ENCODE data around the gene PSMC5. TPM values are rescaled to one million over a fixed set of nuclear protein-coding genes. Genes with fewer than 3 reads are reported as not detected.

The PSMC5 gene
- total and polyA plus RNA-seq, 2 donors (not counting 3 experiments of a cell fraction or from before 2014, with no cell fraction given), result 179 to 236 TPM

DNA sequence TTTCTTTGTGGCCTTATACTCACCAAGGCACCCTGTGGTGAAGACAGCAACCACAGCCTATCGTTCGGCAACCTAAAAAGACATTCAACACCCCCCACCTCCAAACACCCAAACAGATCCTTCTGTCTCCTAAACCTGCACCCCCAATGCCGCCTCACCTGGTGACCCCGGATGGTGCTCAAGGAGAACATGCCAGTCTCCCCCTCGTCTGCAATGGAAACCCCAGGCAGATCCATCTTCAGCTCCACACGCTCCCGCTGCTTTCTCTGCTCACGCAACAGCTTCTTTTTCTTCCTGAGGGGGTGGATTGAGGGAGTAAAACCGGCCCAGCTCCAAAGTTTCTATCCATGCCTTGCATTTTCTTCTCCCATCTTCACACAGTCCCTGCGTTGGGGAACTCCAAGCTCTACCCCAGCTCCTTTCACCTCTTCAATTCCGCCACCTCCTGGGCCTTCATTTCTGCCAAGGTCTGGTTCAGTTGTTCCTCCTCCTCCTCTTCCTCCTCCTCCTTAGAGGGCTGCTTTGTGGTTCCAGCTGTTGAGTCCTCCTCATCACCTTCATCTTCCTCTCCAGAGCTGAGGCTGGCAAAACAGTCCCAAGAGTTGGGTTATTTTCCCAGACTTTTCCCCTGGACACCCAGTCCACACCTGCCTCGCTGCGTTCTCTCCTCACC is 3.4 kb upstream of the PSMC5 start:
- Histone ChIP-seq H3K27ac (ENCODE audit: insufficient read depth, low read depth, low read length) (no peak overlapping the region), H3K27me3 (ENCODE audit: control insufficient read depth in 2 of 2, insufficient read depth in 2 of 2, low read length in 2 of 2) (no peaks in the 10 kb centered on the region), H3K4me3 (replicated peaks in 1 of 3; ENCODE audit: insufficient read depth in 1 of 3, low read depth in 1 of 3, low read length in 3 of 3) (no peak overlapping the region), H3K4me2 (ENCODE audit: insufficient read depth, low read length) (no peak overlapping the region), H3K9ac (replicated peaks; ENCODE audit: extremely low read depth, insufficient read depth, low read length) (no peak overlapping the region), H3K4me1 (ENCODE audit: control insufficient read depth, extremely low read depth, insufficient read depth, low read length) (peaks cover 19% of the 10 kb centered on the region), H3K36me3 (ENCODE audit: control insufficient read depth in 2 of 2, extremely low read depth in 1 of 2, insufficient read depth in 2 of 2, low read length in 2 of 2) (peaks cover 44 to 50% of the 10 kb centered on the region in 2 experiments), H3K79me2 (ENCODE audit: control insufficient read depth, insufficient read depth, low read length) (peaks cover 35% of the 10 kb centered on the region), H3K9me1 (replicated peaks; ENCODE audit: control insufficient read depth, extremely low read depth, insufficient read depth, low read length) (no peaks in the 10 kb centered on the region), H2AFZ (ENCODE audit: low read depth, low read length) (no peak overlapping the region), H3K9me3 (replicated peaks; ENCODE audit: control insufficient read depth, insufficient read depth, low read length) (no peaks in the 10 kb centered on the region), H4K20me1 (replicated peaks; ENCODE audit: control insufficient read depth, extremely low read depth, insufficient read depth, low read length) (no peaks in the 10 kb centered on the region)
- ChIA-PET CTCF (interaction anchor here (0.9 kb wide), 1 partner anchor 11 kb away, joined by 3 read pairs; no protein-coding TSS in a partner anchor), POLR2A (no interaction called here)
- DNase-seq (ENCODE audit: low read depth, low spot score) (no peak), FAIRE-seq (no peak)
- BruUV-seq (replicated peaks), result no TSS peak
- dilution Hi-C loops (cut with MboI; ENCODE audit: extremely low pct_ligation_motif_present, low sequenced_read_pairs), result no loop called here
- TF ChIP-seq FOS (IDR thresholded peaks at IDR 0.05; ENCODE audit: borderline replicate concordance, insufficient read depth, low read length), result no peak
- TF ChIP-seq, protein P1, sequence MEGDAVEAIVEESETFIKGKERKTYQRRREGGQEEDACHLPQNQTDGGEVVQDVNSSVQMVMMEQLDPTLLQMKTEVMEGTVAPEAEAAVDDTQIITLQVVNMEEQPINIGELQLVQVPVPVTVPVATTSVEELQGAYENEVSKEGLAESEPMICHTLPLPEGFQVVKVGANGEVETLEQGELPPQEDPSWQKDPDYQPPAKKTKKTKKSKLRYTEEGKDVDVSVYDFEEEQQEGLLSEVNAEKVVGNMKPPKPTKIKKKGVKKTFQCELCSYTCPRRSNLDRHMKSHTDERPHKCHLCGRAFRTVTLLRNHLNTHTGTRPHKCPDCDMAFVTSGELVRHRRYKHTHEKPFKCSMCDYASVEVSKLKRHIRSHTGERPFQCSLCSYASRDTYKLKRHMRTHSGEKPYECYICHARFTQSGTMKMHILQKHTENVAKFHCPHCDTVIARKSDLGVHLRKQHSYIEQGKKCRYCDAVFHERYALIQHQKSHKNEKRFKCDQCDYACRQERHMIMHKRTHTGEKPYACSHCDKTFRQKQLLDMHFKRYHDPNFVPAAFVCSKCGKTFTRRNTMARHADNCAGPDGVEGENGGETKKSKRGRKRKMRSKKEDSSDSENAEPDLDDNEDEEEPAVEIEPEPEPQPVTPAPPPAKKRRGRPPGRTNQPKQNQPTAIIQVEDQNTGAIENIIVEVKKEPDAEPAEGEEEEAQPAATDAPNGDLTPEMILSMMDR (IDR thresholded peaks at IDR 0.05; ENCODE audit: extremely low read depth in 1 of 2, insufficient read depth in 1 of 2, low read depth in 1 of 2, low read length in 2 of 2), result no peak
- TF ChIP-seq JUN (IDR thresholded peaks at IDR 0.05; ENCODE audit: borderline replicate concordance, insufficient read depth, insufficient read length, low read depth), result no peak
- no peak for TF ChIP-seq EZH2 (IDR thresholded peaks at IDR 0.05; ENCODE audit: borderline replicate concordance, low read depth, low read length, severe bottlenecking)
- intact Hi-C loops (cut with micrococcal nuclease), result loop anchor here (10.0 kb wide), 1 partner anchor 1249 kb away; no protein-coding TSS in a partner anchor

DNA sequence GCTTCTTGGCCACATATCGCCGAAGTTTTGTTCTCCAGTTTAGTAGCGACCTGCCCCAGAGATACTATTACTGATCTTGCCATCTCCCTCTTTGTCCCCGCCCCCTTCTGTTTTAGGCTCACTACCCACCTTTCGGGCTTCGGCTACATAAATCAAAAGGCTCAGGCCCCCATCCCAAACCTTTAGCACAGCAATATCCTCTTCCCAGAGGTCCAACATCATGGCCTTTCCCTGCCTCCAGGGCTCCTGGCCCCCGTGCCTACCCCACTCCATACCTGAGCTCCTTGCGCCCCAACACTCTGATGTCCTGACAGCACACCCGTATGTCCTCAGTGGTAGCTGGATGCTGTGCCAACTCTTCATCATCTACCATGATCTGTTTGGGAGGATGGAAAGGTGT is 2.9 kb upstream of the PSMC5 start:
- no peak for DNase-seq (ENCODE audit: low read depth, low spot score)
- Histone ChIP-seq H3K4me3 (replicated peaks in 1 of 3; ENCODE audit: insufficient read depth in 1 of 3, low read depth in 1 of 3, low read length in 3 of 3) (no peak overlapping the region), H3K9me1 (replicated peaks; ENCODE audit: control insufficient read depth, extremely low read depth, insufficient read depth, low read length) (no peaks in the 10 kb centered on the region), H4K20me1 (replicated peaks; ENCODE audit: control insufficient read depth, extremely low read depth, insufficient read depth, low read length) (no peaks in the 10 kb centered on the region), H3K4me2 (ENCODE audit: insufficient read depth, low read length) (no peak overlapping the region), H3K9ac (replicated peaks; ENCODE audit: extremely low read depth, insufficient read depth, low read length) (no peak overlapping the region), H3K36me3 (ENCODE audit: control insufficient read depth in 2 of 2, extremely low read depth in 1 of 2, insufficient read depth in 2 of 2, low read length in 2 of 2) (peaks cover 45 to 53% of the 10 kb centered on the region in 2 experiments), H3K4me1 (ENCODE audit: control insufficient read depth, extremely low read depth, insufficient read depth, low read length) (peaks cover 23% of the 10 kb centered on the region), H3K27me3 (ENCODE audit: control insufficient read depth in 2 of 2, insufficient read depth in 2 of 2, low read length in 2 of 2) (no peaks in the 10 kb centered on the region), H3K9me3 (replicated peaks; ENCODE audit: control insufficient read depth, insufficient read depth, low read length) (no peaks in the 10 kb centered on the region), H2AFZ (ENCODE audit: low read depth, low read length) (no peak overlapping the region), H3K27ac (ENCODE audit: insufficient read depth, low read depth, low read length) (no peak overlapping the region), H3K79me2 (ENCODE audit: control insufficient read depth, insufficient read depth, low read length) (peaks cover 41% of the 10 kb centered on the region)
- TF ChIP-seq, protein P1 (IDR thresholded peaks at IDR 0.05; ENCODE audit: extremely low read depth in 1 of 2, insufficient read depth in 1 of 2, low read depth in 1 of 2, low read length in 2 of 2), result no peak
- TF ChIP-seq JUN (IDR thresholded peaks at IDR 0.05; ENCODE audit: borderline replicate concordance, insufficient read depth, insufficient read length, low read depth) (no peak), EZH2 (IDR thresholded peaks at IDR 0.05; ENCODE audit: borderline replicate concordance, low read depth, low read length, severe bottlenecking) (no peak), MYC (IDR thresholded peaks at IDR 0.05; ENCODE audit: low read depth, low read length) (no peak), FOS (IDR thresholded peaks at IDR 0.05; ENCODE audit: borderline replicate concordance, insufficient read depth, low read length) (no peak), GATA2 (IDR thresholded peaks at IDR 0.05; ENCODE audit: insufficient read depth, insufficient read length, low read depth, low read length) (no peak), POLR2AphosphoS5 (IDR thresholded peaks at IDR 0.05; ENCODE audit: insufficient read depth, low read depth, low read length) (no peak), POLR2A (IDR thresholded peaks at IDR 0.05; ENCODE audit: low read depth, low read length) (no peak)
- TF ChIP-seq, protein P2, sequence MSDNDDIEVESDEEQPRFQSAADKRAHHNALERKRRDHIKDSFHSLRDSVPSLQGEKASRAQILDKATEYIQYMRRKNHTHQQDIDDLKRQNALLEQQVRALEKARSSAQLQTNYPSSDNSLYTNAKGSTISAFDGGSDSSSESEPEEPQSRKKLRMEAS (IDR thresholded peaks at IDR 0.05; ENCODE audit: insufficient read depth, insufficient read length), result no peak
- ChIA-PET POLR2A (no interaction called here), CTCF (no interaction called here)
- no peak for FAIRE-seq
- dilution Hi-C loops (cut with MboI; ENCODE audit: extremely low pct_ligation_motif_present, low sequenced_read_pairs), result no loop called here
- intact Hi-C loops (cut with micrococcal nuclease), result loop anchor here (10.0 kb wide), 1 partner anchor 1250 kb away; no protein-coding TSS in a partner anchor
- BruUV-seq (replicated peaks), result no TSS peak
